Brain pericyte (primary cell): Measurements from ENCODE around the gene TTLL9.

Experiments
- DNase-seq: peaks from one replicate; pipeline ENCODE4 v3.0.0-alpha.2; 2012; ENCODE audit warnings: low read depth, low spot score

Gene TTLL9

GRCh38 chr20:31857861-31858759 lies 12.3 kb upstream of the TTLL9 start:
- DNase-seq = no peak

GRCh38 chr20:31858760-31859083 lies 11.7 kb upstream of the TTLL9 start:
- no peak for DNase-seq

DNA sequence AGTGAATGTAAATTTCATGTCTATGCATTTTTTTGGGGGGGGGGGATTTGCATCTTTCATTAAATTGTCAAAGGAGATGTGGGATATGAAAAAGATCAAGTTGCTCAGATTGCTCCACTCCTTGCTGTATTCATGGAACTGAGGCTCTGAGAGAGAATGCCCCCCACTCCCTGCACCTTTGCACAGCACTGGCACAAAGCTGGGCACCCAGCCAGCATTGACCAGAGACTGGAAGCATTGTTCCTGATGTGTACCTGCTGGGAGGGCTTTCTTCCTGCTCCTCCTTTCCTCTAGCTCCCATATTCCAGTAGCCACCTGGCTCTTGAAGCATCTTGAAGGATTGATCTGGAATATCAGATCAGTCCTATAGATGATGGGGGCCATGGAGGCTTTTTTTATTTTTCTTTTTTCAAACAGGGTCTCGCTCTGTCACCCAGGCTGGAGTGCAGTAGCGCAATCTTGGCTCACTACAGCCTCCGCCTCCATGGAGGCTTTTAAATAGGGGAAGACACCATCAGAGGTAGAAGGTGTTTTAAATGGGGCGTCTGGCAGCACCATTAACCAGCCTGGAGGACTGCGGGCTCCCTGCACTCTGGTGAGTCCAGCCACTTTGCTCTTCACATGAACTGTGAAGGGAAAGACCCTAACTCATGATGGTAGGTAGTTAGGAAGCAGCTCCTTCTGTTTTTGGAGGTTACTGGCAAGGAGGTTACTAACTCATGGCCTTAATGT lies 11.0 kb upstream of the TTLL9 start:
- no peak for DNase-seq

GRCh38 chr20:31859998-31860380 lies 10.4 kb upstream of the TTLL9 start:
- no peak for DNase-seq

- DNase-seq = no peak
Observed at GRCh38 chr20:31860390-31861134, 9.9 kb upstream of the TTLL9 start.

- no peak for DNase-seq
Observed at GRCh38 chr20:31861135-31861384, 9.4 kb upstream of the TTLL9 start.

DNA sequence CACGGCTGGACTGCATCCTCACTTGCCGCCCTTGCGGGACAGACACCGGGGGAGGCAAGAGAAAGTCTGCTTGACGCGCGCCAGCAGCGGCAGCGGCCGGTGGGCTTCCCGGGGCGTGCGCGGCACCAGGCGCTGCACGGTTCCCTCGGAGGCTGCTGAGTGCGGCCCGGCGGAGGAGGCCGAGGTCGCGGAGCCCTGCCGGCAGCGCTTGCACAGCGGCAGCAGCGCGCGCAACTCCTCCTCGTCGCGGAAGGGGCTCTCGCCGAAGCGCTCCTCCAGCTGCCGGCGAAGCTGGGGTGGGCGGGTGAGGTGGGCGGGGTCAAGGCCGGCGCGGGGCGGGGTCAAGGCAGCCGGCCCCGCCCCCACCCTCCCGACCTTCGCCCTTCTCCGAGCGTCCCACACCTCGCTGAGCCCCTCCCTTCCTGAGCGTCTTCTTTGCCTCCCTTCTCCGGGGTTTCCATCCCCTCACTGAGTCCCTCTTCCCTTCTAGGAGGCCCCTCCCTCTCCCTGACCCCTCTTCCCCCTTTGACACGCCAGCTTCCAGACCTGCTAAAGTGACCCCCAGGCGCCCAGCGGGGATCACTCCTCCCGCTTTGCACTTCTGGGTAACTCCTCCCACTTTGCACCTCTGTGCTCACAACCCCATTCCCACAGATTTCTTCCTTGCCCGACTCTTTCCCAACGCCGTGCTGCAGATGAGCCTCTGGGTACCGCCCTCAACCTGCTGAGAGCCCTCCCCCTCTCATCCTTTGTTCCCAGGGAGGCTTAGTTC lies 8.9 kb upstream of the TTLL9 start:
- DNase-seq = no peak

- DNase-seq = no peak
Observed at GRCh38 chr20:31862157-31862470, 8.3 kb upstream of the TTLL9 start.

DNA sequence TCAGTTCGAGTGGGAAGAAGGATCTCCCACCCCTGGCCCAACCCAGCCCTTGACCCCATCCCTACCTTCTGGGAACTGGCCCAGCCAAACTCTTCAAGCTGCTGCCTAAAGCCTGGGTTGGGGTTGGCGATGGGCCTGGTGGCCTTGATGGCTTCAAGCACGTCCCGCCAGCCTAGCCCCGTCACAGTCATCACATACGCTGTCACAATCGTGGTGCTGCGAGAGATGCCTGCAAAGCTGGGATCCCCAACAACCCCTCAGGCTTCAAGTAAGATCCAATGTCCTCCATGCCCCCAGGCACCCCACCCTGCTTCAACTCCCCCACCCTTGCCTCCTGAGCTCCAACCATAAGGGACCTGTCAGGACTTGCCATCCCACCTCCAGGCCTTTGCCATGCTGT lies 7.9 kb upstream of the TTLL9 start:
- no peak for DNase-seq

DNA sequence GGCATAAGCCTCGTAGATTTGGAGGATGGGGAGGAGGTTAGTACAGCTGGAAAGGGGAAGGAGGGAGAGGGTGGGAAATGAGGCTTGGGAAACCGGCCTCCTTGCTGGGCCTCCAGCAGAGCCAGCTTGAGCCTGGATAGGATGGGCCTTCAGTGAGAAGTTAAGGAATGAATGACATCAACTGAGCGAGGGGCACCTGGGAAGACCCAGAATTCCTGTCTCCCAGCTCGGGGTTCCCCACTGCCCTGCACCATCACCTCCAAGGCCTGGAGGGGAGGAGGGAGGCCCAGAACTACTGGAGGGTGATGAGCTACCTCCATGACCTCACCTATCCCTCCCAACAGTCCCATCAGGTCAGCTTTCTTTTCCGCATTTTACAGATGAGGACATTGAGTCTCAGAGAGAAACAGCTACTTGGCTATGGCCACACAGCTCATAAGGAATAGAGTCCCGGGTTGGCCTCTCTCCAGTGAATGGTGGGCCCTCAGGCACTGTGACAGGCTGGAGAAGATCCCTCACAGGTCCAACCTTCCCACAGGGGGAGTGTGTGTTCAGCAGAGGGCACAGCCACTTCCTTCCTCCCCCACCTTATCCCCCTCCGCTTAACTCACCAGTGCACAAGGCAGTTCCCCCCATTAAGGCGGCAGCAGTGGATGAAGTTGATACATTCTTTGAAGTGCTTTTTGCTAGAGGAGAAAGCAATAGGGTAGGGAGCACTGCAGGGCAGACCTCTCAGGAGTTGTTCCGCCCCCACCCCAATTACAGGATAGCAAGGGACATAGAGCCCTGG lies 6.9 kb upstream of the TTLL9 start:
- DNase-seq = no peak

DNA sequence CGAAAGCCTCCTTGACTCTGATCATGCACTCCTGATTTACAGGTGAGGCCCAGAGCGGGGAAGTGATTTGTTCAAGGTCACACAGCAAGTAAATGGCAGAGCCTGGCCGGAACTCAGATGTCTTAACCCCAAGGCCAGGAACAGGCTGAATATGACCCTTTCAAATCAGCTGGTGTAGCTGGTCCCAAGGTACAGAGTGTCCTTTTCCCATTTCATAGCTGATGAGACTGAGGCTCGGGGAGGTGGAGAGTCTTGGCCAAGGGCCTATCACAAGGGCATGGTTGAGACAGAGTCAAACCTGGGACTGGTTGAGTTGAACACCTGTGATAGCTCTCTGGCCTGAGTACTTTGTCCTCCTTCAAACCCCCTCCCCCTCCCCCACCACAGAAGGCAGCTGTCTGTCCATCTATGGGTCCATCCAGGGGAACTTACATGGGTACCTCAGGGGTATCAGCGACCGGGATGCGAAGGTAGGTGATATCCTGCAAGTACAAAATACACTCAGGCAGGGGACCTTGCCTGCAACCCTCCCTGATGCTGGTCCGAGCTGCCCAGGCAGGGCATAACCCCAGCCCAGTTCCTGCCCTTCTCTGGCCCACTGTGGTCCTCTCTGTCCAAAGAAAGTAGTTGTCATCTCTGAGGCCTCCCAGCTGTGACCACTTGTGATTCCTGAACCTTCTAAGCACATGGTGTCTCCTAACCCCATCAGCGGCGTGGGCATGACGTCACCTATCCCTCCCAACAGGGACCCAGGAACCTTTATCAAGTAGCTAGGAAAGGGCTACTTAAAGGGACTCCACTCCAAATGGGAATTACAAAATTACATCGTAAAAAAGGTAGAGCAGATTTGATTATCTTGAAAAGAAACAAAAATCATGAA lies 5.7 kb upstream of the TTLL9 start:
- no peak for DNase-seq

- no peak for DNase-seq
Observed at GRCh38 chr20:31866221-31866620, 4.2 kb upstream of the TTLL9 start.

GRCh38 chr20:31868853-31869672 lies 1.4 kb upstream of the TTLL9 start:
- DNase-seq = no peak

- DNase-seq = no peak
Observed at GRCh38 chr20:31869673-31869941, 827 bp upstream of the TTLL9 start.

GRCh38 chr20:31870726-31871617 lies 538 bp downstream of the TTLL9 start:
- DNase-seq = no peak

DNA sequence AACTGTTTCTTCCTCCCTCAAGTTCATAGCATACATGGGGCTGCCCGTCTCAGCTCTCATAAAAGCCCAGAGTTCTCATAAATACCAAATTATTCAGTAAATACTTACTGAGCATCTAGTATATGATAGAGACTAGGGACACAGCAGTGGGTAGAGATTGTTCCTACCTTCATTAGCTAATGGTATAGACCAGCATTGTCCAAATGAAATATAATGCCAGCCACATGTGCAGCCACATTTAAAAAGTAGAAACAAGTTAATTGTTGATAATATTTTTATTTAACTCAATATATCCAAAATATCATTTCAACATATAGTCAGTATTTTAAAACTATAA lies 1.2 kb downstream of the TTLL9 start:
- no peak for DNase-seq

DNA sequence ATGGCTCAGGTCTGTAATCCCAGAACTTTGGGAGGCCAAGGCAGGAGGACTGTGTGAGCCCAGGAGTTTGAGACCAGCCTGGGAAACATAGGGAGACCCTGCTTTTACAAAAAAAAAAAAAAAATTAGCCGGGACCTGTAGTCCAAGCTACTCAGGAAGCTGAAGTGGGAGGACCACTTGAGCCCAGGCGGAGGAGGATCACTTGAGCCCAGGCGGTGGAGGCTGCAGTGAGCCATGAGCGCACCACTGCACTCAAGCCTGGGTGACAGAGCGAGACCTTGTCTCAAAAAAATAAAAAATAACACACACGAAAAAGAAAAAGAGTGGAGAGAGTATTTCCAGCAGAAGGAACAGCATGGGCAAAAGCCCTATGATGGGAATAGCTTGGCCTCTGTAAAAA lies 2.0 kb downstream of the TTLL9 start:
- DNase-seq = no peak

GRCh38 chr20:31875671-31876070 lies 5.2 kb downstream of the TTLL9 start:
- no peak for DNase-seq

DNA sequence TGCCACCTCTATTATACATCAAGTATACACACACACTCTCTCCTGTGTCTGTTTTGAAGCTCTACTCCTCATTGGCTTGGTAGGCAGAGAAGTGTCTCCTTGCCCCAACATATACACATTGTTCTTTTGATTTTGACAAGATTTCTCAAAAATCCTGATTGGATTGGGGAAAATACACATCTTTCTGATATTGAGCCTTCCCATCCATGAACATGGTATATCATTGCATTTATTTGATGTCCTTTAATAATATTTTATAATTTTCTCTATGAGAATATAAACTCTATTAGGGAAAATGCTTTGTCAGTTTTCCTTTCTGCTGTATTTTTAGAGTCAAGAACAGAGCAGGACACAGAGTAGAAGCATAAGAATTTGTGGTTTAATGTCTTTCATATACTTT lies 7.2 kb downstream of the TTLL9 start:
- no peak for DNase-seq
